ENCODE measurements around the gene WDR75. TPM values are rescaled to one million over a fixed set of nuclear protein-coding genes. Genes with fewer than 3 reads are reported as not detected.

Gene WDR75
- polyA plus RNA-seq, 1 donor (not counting 4 experiments of a cell fraction or from before 2014, with no cell fraction given) = 60.4 TPM

DNA sequence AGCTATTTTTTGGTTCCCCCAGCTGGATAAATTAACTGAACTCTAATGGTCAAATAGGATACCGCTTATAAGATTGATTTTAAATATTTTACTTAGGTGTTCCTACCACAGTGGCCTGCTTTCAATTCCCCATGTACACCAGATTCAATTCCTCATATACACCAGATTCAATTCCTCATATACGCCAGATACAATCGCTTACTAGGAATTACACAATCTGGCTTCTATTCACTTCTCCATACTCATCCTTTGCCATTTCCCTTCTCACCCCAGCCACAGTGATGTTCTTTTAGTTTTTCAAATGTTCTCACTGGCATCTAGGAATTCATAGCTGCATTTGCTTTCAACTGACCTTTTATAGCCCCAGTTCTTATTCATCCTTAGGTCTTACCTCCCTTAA lies 72.8 kb downstream of the WDR75 start:
- Histone ChIP-seq H3K9me1 (ENCODE audit: control insufficient read depth, extremely low read depth, insufficient read depth, low read length) (no peaks in the 10 kb centered on the region), H3K4me1 (ENCODE audit: control insufficient read depth, extremely low read depth, insufficient read depth, low read length) (no peaks in the 10 kb centered on the region), H3K4me3 (ENCODE audit: control insufficient read depth in 2 of 3, extremely low read depth in 1 of 3, insufficient read depth in 2 of 3, low read depth in 1 of 3, low read length in 3 of 3) (no peak overlapping the region), H3K36me3 (ENCODE audit: control insufficient read depth in 2 of 2, extremely low read depth in 1 of 2, insufficient read depth in 2 of 2, low read length in 2 of 2) (no peaks in the 10 kb centered on the region), H3K79me2 (ENCODE audit: control insufficient read depth, insufficient read depth, low read length) (no peaks in the 10 kb centered on the region), H2AFZ (ENCODE audit: control insufficient read depth, low read length) (no peak overlapping the region), H3K27me3 (ENCODE audit: control insufficient read depth, extremely low read depth, insufficient read depth, low read length) (no peaks in the 10 kb centered on the region), H3K27ac (ENCODE audit: control insufficient read depth, insufficient read depth, low read length) (no peak overlapping the region), H3K9ac (ENCODE audit: control insufficient read depth, extremely low read depth, insufficient read depth, low read length) (no peak overlapping the region), H3K4me2 (ENCODE audit: control insufficient read depth, extremely low read depth, insufficient read depth, low read depth, low read length) (no peak overlapping the region), H4K20me1 (ENCODE audit: control insufficient read depth, extremely low read depth, insufficient read depth, low read length) (no peaks in the 10 kb centered on the region), H3K9me3 (ENCODE audit: control insufficient read depth, low read depth, low read length) (no peaks in the 10 kb centered on the region)
- no peak for TF ChIP-seq EZH2 (IDR thresholded peaks at IDR 0.05; ENCODE audit: low read length)
- TF ChIP-seq, protein P1, sequence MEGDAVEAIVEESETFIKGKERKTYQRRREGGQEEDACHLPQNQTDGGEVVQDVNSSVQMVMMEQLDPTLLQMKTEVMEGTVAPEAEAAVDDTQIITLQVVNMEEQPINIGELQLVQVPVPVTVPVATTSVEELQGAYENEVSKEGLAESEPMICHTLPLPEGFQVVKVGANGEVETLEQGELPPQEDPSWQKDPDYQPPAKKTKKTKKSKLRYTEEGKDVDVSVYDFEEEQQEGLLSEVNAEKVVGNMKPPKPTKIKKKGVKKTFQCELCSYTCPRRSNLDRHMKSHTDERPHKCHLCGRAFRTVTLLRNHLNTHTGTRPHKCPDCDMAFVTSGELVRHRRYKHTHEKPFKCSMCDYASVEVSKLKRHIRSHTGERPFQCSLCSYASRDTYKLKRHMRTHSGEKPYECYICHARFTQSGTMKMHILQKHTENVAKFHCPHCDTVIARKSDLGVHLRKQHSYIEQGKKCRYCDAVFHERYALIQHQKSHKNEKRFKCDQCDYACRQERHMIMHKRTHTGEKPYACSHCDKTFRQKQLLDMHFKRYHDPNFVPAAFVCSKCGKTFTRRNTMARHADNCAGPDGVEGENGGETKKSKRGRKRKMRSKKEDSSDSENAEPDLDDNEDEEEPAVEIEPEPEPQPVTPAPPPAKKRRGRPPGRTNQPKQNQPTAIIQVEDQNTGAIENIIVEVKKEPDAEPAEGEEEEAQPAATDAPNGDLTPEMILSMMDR (optimal IDR thresholded peaks at IDR 0.05 in 1 of 3, IDR thresholded peaks at IDR 0.05 in 1 of 3, conservative IDR thresholded peaks at IDR 0.05 in 1 of 3; ENCODE audit: extremely low read depth in 1 of 3, insufficient read depth in 2 of 3, low read length in 3 of 3) = no peak
- dilution Hi-C loops (cut with MboI; ENCODE audit: extremely low pct_ligation_motif_present, low sequenced_read_pairs) = no loop called here
- FAIRE-seq (no peak), DNase-seq (ENCODE audit: low read depth, low spot score) (no peak)

DNA sequence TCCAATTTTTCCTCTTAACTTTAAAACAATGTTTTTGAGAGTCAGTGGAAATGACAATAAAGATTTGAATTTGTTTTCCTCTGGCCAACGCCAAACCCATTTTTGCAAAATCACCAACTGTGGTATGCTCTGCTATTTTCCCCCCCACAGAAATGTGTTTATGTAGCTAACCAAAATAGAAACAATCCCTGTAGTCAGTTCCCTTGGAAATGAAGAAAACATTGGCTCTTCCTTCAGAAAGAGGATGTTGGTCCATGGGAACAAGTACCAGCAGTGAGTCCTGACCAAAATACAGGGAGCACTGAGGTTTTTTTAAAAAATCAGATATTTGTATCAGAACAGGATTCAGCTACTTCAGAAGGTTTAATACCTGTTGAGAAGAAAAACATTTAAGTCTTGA lies 74.0 kb downstream of the WDR75 start:
- Histone ChIP-seq H3K9me1 (ENCODE audit: control insufficient read depth, extremely low read depth, insufficient read depth, low read length) (no peaks in the 10 kb centered on the region), H3K27me3 (ENCODE audit: control insufficient read depth, extremely low read depth, insufficient read depth, low read length) (no peaks in the 10 kb centered on the region), H3K79me2 (ENCODE audit: control insufficient read depth, insufficient read depth, low read length) (no peaks in the 10 kb centered on the region), H3K9ac (ENCODE audit: control insufficient read depth, extremely low read depth, insufficient read depth, low read length) (no peak overlapping the region), H4K20me1 (ENCODE audit: control insufficient read depth, extremely low read depth, insufficient read depth, low read length) (no peaks in the 10 kb centered on the region), H3K4me3 (ENCODE audit: control insufficient read depth in 2 of 3, extremely low read depth in 1 of 3, insufficient read depth in 2 of 3, low read depth in 1 of 3, low read length in 3 of 3) (no peak overlapping the region), H3K9me3 (ENCODE audit: control insufficient read depth, low read depth, low read length) (no peaks in the 10 kb centered on the region), H3K36me3 (ENCODE audit: control insufficient read depth in 2 of 2, extremely low read depth in 1 of 2, insufficient read depth in 2 of 2, low read length in 2 of 2) (no peaks in the 10 kb centered on the region), H3K4me2 (ENCODE audit: control insufficient read depth, extremely low read depth, insufficient read depth, low read depth, low read length) (no peak overlapping the region), H3K4me1 (ENCODE audit: control insufficient read depth, extremely low read depth, insufficient read depth, low read length) (no peaks in the 10 kb centered on the region), H2AFZ (ENCODE audit: control insufficient read depth, low read length) (no peak overlapping the region), H3K27ac (ENCODE audit: control insufficient read depth, insufficient read depth, low read length) (no peak overlapping the region)
- dilution Hi-C loops (cut with MboI; ENCODE audit: extremely low pct_ligation_motif_present, low sequenced_read_pairs) = no loop called here
- TF ChIP-seq, protein P1 (optimal IDR thresholded peaks at IDR 0.05 in 1 of 3, IDR thresholded peaks at IDR 0.05 in 1 of 3, conservative IDR thresholded peaks at IDR 0.05 in 1 of 3; ENCODE audit: extremely low read depth in 1 of 3, insufficient read depth in 2 of 3, low read length in 3 of 3) = no peak
- TF ChIP-seq EZH2 (IDR thresholded peaks at IDR 0.05; ENCODE audit: low read length) = no peak
- FAIRE-seq = no peak
- no peak for DNase-seq (ENCODE audit: low read depth, low spot score)
